CD14-positive monocyte (primary cell): ENCODE data around the gene TSPAN18. TPM values are rescaled to one million over a fixed set of nuclear protein-coding genes. Genes with fewer than 3 reads are reported as not detected.
A peak's percentile ranks its signal among the peaks of the same experiment; 100 is the strongest.

Experiments used
- DNase-seq, 3 donors: peaks; one replicate each; pipeline ENCODE4 v3.0.0-alpha.2; 2011 to 2022
- H2AFZ ChIP-seq: 2 replicates; pipeline ENCODE4 v1.6.0; 2012; ENCODE audit warnings: mild to moderate bottlenecking, low read depth, low read length, inconsistent platforms; ENCODE audit not compliant: insufficient read depth, poor library complexity, severe bottlenecking
- H3K27ac ChIP-seq, 2 donors: 1 replicate in 1 of 2; 2 replicates in 1 of 2; pipeline ENCODE4 v1.5.1; 2012 to 2013; ENCODE audit warnings: low read length in 2 of 2, control low read depth in 1 of 2, inconsistent platforms in 1 of 2, low read depth in 1 of 2, mild to moderate bottlenecking in 1 of 2
- H3K27me3 ChIP-seq, 2 donors: one replicate each; pipeline versions ENCODE4 v1.6.0 to v1.6.1; 2011 to 2013; ENCODE audit warnings: low read length in 2 of 2; ENCODE audit not compliant: control insufficient read depth in 2 of 2, insufficient read depth in 2 of 2
- H3K36me3 ChIP-seq, 2 donors: replicated peaks in 1 of 2; 1 replicate in 1 of 2; 2 replicates in 1 of 2; pipeline versions ENCODE4 v1.5.1 to v1.6.1; 2012 to 2013; ENCODE audit warnings: low read length in 2 of 2, control low read depth in 1 of 2, inconsistent platforms in 1 of 2, mild to moderate bottlenecking in 1 of 2; ENCODE audit not compliant: insufficient read depth in 2 of 2, control insufficient read depth in 1 of 2
- H3K4me1 ChIP-seq, 2 donors: 1 replicate in 1 of 2; 2 replicates in 1 of 2; pipeline versions ENCODE4 v1.5.1 to v1.6.1; 2012 to 2013; ENCODE audit warnings: low read length in 2 of 2, control low read depth in 1 of 2, inconsistent platforms in 1 of 2, mild to moderate bottlenecking in 1 of 2, moderate library complexity in 1 of 2; ENCODE audit not compliant: insufficient read depth in 2 of 2, control insufficient read depth in 1 of 2
- H3K4me2 ChIP-seq: replicated peaks from 2 replicates; pipeline ENCODE3; 2012; ENCODE audit warnings: low read length, moderate library complexity, mild to moderate bottlenecking; ENCODE audit not compliant: poor library complexity, severe bottlenecking; ENCODE audit errors: extremely low read depth
- H3K4me3 ChIP-seq, 3 experiments: fragments of 200-600 bp in 1 of 3; sonication (generic) in 1 of 3; replicated peaks in 1 of 3; 1 replicate in 2 of 3; 2 replicates in 1 of 3; pipeline ENCODE4 v1.5.1; 2011 to 2013; ENCODE audit warnings: low read length in 3 of 3, mild to moderate bottlenecking in 3 of 3, control low read depth in 2 of 3, low read depth in 2 of 3, inconsistent platforms in 1 of 3, moderate library complexity in 1 of 3
- H3K79me2 ChIP-seq: 2 replicates; pipeline ENCODE4 v1.6.0; 2012; ENCODE audit warnings: mild to moderate bottlenecking, control low read depth, inconsistent platforms, low read length, moderate library complexity; ENCODE audit not compliant: insufficient read depth
- H3K9ac ChIP-seq: 2 replicates; pipeline ENCODE4 v1.6.0; 2017; ENCODE audit warnings: low read length, mild to moderate bottlenecking; ENCODE audit not compliant: insufficient read depth, poor library complexity, severe bottlenecking
- H3K9me3 ChIP-seq, 2 donors: replicated peaks in 1 of 2; 1 replicate in 1 of 2; 2 replicates in 1 of 2; pipeline versions ENCODE4 v1.5.1 to v1.6.1; 2012 to 2013; ENCODE audit warnings: low read length in 2 of 2, control low read depth in 1 of 2; ENCODE audit not compliant: control insufficient read depth in 1 of 2, insufficient read depth in 1 of 2
- H4K20me1 ChIP-seq: 2 replicates; pipeline ENCODE4 v1.6.0; 2012; ENCODE audit warnings: mild to moderate bottlenecking, low read length, control low read depth, moderate library complexity; ENCODE audit not compliant: insufficient read depth
- H3K27ac Mint-ChIP-seq, 7 donors: one replicate each; pipeline ENCODE4 v1.8.0; 2020; ENCODE audit warnings: mild to moderate bottlenecking in 7 of 7, mixed read lengths in 7 of 7, moderate library complexity in 6 of 7, inconsistent platforms in 2 of 7
- H3K27me3 Mint-ChIP-seq, 3 donors: one replicate each; pipeline ENCODE4 v1.8.0; 2021 to 2022; ENCODE audit warnings: low read depth in 3 of 3, mild to moderate bottlenecking in 3 of 3, mixed read lengths in 3 of 3, moderate library complexity in 3 of 3, inconsistent platforms in 1 of 3
- H3K36me3 Mint-ChIP-seq, 2 donors: one replicate each; pipeline ENCODE4 v1.8.0; 2020; ENCODE audit warnings: mixed read lengths in 2 of 2, inconsistent platforms in 1 of 2, mild to moderate bottlenecking in 1 of 2
- H3K4me1 Mint-ChIP-seq: one replicate; pipeline ENCODE4 v1.8.0; 2020; ENCODE audit warnings: mild to moderate bottlenecking, mixed read lengths
- H3K4me3 Mint-ChIP-seq, 2 donors: one replicate each; pipeline ENCODE4 v1.8.0; 2020; ENCODE audit warnings: mild to moderate bottlenecking in 2 of 2, mixed read lengths in 2 of 2, moderate library complexity in 1 of 2
- H3K9me3 Mint-ChIP-seq, 7 donors: one replicate each; pipeline ENCODE4 v1.8.0; 2020 to 2022; ENCODE audit warnings: mixed read lengths in 7 of 7, mild to moderate bottlenecking in 6 of 7, moderate library complexity in 6 of 7, inconsistent platforms in 2 of 7
- WGBS: methylation state at CpG from one replicate; pipeline ENCODE4 v1.1.5; 2013; ENCODE audit warnings: missing lambda C conversion rate; ENCODE audit not compliant: insufficient coverage; 5-methylcytosine and 5-hydroxymethylcytosine counted together
- intact Hi-C, 2 donors: fragments of 100-400 bp; cut with micrococcal nuclease; formaldehyde crosslinking; loops; one replicate each; pipeline versions ENCODE4 v1.15.0 to v1.15.1; 2023
- polyA plus RNA-seq, 3 donors: library from polyadenylated mRNA; depleted of rRNA in 1 of 3; unstranded in 2 of 3; stranded (reverse) in 1 of 3; fragments of 300-500 nt in 2 of 3; fragments of >200 nt in 1 of 3; fragmentation: Illumina TruSeq in 2 of 3; gene quantifications; 1 replicate in 2 of 3; 2 replicates in 1 of 3; pipeline ENCODE4 v1.2.3, GENCODE V29; 2012 to 2021
- TF ChIP-seq, protein P1 (sequence below): fragments of 200-600 bp; IDR thresholded peaks from one replicate; pipeline ENCODE4 v1.8.0; 2022; ENCODE audit warnings: antibody characterized with exemption, mild to moderate bottlenecking

Gene TSPAN18
- polyA plus RNA-seq, 3 donors, result not detected

DNA sequence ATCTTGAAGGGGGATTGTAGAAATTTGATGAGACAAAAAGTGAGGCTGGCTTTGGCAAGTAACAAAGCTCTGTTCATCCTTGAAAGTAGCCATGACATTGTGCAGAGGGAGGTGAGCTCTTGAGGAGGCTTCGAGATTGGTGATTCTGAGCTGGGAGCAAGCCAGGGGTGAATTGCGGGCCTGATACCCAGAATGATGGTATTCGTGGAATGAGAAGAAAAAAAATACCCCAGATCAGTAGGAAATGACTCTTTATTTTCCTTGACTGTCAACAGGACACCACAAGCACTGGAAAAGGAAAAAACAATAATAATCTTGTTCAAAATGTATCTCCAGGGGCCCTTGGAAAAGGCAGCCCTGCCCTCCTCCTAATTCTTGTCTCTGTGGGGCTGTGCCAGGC is 62.7 kb downstream of the TSPAN18 start:
- Mint-ChIP-seq H3K27me3 (peaks cover 14 to 28% (median 17%) of the 10 kb centered on the region in 3 donors), H3K36me3 (no peaks in the 10 kb centered on the region), H3K9me3 (peaks cover 0 to 6% (median 0%) of the 10 kb centered on the region in 7 donors), H3K27ac (no peak overlapping the region), H3K4me3 (no peak overlapping the region), H3K4me1 (peaks cover 3% of the 10 kb centered on the region)
- Histone ChIP-seq H3K4me2 (no peak overlapping the region), H3K27ac (no peak overlapping the region), H3K36me3 (no peaks in the 10 kb centered on the region), H3K9me3 (no peaks in the 10 kb centered on the region), H3K79me2 (no peaks in the 10 kb centered on the region), H3K4me1 (no peaks in the 10 kb centered on the region), H2AFZ (no peak overlapping the region), H4K20me1 (no peaks in the 10 kb centered on the region), H3K4me3 (no peak overlapping the region), H3K27me3 (peaks cover 3 to 4% of the 10 kb centered on the region in 2 donors), H3K9ac (no peak overlapping the region)
- no peak for DNase-seq
- intact Hi-C loops, result no loop called here
- no CpG with 5 or more reads among the region's 3 CpGs for WGBS
- TF ChIP-seq, protein P1, sequence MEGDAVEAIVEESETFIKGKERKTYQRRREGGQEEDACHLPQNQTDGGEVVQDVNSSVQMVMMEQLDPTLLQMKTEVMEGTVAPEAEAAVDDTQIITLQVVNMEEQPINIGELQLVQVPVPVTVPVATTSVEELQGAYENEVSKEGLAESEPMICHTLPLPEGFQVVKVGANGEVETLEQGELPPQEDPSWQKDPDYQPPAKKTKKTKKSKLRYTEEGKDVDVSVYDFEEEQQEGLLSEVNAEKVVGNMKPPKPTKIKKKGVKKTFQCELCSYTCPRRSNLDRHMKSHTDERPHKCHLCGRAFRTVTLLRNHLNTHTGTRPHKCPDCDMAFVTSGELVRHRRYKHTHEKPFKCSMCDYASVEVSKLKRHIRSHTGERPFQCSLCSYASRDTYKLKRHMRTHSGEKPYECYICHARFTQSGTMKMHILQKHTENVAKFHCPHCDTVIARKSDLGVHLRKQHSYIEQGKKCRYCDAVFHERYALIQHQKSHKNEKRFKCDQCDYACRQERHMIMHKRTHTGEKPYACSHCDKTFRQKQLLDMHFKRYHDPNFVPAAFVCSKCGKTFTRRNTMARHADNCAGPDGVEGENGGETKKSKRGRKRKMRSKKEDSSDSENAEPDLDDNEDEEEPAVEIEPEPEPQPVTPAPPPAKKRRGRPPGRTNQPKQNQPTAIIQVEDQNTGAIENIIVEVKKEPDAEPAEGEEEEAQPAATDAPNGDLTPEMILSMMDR, result no peak

DNA sequence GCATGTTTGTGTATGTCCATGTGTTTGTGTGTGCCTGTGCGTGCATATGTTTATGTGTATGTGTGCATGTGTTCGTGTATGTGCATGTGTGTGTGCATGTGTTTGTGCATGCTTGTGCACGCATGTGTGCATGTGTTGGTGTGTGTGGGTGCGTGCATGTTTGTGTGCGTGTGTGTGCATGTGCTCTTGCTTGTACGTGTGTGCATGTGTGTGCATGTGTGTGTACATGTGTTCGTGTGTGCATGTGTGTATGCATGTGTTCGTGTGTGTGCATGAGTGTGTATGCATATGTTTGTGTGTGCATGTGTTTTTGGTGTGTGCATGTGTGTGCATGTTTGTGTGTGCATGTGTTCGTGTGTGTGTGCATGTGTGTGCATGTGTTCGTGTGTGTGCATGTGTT is 63.4 kb downstream of the TSPAN18 start:
- Mint-ChIP-seq H3K27ac (no peak overlapping the region), H3K4me1 (peaks cover 1% of the 10 kb centered on the region), H3K36me3 (no peaks in the 10 kb centered on the region), H3K9me3 (peaks cover 0 to 6% (median 0%) of the 10 kb centered on the region in 7 donors), H3K4me3 (peak overlapping the region in 1 of 2 donors; percentile 49), H3K27me3 (peaks cover 12 to 28% (median 19%) of the 10 kb centered on the region in 3 donors)
- Histone ChIP-seq H3K4me3 (no peak overlapping the region), H2AFZ (no peak overlapping the region), H4K20me1 (no peaks in the 10 kb centered on the region), H3K4me1 (no peaks in the 10 kb centered on the region), H3K4me2 (no peak overlapping the region), H3K9me3 (no peaks in the 10 kb centered on the region), H3K27ac (no peak overlapping the region), H3K27me3 (peaks cover 3 to 4% of the 10 kb centered on the region in 2 donors), H3K79me2 (no peaks in the 10 kb centered on the region), H3K36me3 (no peaks in the 10 kb centered on the region), H3K9ac (no peak overlapping the region)
- intact Hi-C loops, result no loop called here
- no peak for DNase-seq
- TF ChIP-seq, protein P1, result no peak
- WGBS, result 95% methylated on average over 10 of the region's 10 CpGs
